ENCODE measurements around the gene HCST.
"Not testable (repeated sequence)": the region's sequence is repeated elsewhere in the genome, so short reads cannot be mapped to it uniquely, and the experiment has no call there.

Gene HCST, protein sequence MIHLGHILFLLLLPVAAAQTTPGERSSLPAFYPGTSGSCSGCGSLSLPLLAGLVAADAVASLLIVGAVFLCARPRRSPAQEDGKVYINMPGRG

GRCh38 chr19:35901854-35902661 is at the start of gene HCST:
TSS of gene HCST (plus strand) at chr19:35902529. CDS start at chr19:35902594, 65 bp downstream.
- no peak for FAIRE-seq

DNA sequence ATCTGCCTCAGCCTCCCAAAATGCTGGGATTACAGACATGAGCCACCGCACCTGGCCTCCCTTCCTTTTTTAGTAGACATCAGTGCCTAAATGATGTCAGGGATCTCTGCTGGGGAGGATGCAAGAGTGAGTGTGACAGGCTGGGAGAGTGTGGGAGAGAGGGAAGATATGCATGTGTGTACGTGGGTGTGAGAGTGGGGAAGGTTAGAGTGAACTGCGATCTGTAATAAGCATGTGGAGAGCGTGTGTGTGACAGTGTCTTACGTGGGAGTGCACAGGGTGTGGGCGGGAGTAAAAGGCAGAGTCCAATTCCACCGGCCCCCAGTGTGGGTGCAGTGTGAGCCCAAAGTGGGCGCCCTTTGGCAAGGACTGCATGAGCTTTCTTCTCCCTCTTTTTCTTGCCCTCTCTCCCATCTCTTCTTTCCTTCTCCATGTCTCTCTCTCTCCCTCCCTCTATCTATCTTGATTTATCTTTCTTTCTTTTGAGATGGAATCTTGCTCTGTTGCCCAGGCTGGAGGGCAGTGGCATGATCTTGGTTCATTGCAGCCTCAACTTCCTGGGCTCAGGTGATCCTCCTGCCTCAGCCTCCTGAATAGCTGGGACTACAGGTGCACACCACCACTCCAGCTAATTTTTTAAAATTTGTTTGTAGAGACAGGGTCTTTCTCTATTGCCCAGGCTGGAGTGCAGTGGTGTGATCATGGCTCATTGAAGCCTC is 49.1 kb upstream of the HCST start:
- FAIRE-seq: no peak

DNA sequence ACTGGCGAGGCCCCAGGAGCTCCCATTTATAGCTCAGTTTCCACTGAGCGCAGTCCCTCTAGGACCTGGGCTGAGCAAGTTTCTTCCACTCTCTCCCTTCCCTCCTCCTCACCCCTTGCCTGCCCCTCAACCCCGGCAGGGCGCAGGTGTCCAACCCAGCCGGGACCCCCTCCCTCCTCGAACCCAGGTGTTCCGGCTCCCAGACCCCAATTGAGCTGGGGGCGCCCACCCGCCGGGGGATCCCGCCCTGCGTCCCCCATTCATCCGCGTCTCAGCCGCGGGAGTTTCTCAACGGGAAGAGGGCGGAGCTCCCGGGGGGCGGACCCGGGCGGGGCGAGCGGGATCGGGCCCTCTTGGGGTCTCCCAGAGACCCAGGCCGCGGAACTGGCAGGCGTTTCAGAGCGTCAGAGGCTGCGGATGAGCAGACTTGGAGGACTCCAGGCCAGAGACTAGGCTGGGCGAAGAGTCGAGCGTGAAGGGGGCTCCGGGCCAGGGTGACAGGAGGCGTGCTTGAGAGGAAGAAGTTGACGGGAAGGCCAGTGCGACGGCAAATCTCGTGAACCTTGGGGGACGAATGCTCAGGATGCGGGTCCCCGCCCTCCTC is 45.7 kb upstream of the HCST start, which contains the start of gene KIRREL2:
Gene KIRREL2, plus strand, starts transcription at position 366 of the 604 bp plus-strand sequence. Its CDS starts 209 bp downstream, at position 575.
- FAIRE-seq: no peak

- no peak for FAIRE-seq
These were observed 44.0 kb upstream of the HCST start for GRCh38 chr19:35858311-35858710.

GRCh38 chr19:35859414-35859813 is 42.9 kb upstream of the HCST start:
- FAIRE-seq: no peak

DNA sequence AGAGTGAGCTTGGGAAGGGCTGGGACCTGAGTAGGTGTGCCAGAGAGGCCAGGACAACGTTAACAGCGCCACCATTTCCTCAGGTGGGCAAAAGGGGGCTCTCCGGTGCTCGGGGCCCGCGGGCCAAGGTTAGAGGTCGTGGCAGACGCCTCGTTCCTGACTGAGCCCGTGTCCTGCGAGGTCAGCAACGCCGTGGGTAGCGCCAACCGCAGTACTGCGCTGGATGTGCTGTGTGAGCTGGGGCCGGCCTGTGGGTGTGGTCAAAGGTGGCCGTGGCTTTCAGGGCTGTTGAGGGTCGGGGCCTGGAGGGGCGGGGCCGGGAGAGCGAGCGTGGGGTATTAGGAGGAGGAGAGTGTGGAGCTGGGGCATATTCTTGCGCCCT is 41.9 kb upstream of the HCST start:
- no peak for FAIRE-seq

DNA sequence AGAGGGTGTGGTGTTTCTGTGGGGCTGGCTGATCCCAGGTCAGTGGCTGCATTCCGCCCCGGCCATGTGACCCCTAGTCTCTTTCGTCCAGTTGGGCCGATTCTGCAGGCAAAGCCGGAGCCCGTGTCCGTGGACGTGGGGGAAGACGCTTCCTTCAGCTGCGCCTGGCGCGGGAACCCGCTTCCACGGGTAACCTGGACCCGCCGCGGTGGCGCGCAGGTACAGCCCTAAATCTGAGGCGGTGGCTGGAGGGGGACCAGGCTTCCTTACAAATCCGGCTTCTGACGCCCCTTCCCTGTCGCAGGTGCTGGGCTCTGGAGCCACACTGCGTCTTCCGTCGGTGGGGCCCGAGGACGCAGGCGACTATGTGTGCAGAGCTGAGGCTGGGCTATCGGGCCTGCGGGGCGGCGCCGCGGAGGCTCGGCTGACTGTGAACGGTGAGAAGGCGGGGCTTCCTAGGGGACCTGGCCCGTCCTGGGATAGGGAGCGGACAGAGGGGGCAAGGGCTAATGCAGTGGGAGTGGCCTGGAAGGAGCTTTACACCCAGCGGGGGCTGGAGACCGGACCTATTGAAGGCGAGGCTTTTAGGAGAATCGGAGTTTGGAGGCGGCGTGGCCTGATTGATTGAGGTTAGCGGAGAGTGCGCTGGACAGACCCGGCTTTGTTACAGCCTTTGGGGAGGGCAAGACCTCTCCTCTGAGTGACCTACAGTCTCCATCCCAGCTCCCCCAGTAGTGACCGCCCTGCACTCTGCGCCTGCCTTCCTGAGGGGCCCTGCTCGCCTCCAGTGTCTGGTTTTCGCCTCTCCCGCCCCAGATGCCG is 41.3 kb upstream of the HCST start:
- FAIRE-seq: no peak

DNA sequence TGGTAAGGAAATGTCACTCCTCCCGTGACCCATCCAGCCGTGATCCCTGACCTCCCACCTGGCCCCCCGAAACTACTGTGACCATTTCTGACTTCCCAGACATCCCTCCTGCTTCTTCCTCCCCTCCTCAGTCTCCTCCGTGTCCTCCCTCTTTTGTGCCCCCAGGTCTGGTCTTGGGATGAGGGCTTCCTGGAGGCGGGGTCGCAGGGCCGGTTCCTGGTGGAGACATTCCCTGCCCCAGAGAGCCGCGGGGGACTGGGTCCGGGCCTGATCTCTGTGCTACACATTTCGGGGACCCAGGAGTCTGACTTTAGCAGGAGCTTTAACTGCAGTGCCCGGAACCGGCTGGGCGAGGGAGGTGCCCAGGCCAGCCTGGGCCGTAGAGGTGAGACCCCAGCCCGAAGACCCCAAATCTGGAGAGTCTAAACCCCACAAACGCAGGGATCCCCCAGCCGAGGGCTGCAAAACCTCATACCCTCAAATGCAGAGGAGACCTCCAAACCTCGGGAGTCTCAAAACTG is 40.6 kb upstream of the HCST start:
- no peak for FAIRE-seq

DNA sequence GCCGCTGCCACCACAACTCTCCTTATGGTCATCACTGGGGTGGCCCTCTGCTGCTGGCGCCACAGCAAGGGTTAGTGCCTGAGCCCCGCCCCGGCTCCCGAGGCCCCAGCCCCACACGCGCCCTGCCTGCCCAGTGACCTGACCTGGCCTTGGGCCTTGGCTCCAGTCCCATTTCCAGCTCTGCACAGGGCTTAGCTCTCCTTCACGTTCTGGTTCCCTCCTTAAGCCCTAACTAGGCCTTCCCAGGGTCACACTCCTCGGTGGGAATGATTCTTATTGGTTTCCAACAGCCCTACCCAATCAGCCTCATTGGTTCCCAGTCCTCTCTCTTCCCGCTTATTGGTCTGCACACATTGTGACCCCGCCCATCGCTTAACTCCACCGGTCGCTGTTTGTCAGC is 39.8 kb upstream of the HCST start:
- no peak for FAIRE-seq

- FAIRE-seq: no peak
These were observed 39.3 kb upstream of the HCST start for GRCh38 chr19:35863018-35863417.

GRCh38 chr19:35868172-35868822 is 34.0 kb upstream of the HCST start, which contains the start of gene APLP1:
TSS of gene APLP1 (plus strand) at chr19:35868574. CDS start at chr19:35868637, 63 bp downstream.
- no peak for FAIRE-seq

- no peak for FAIRE-seq
These were observed 33.5 kb upstream of the HCST start for GRCh38 chr19:35868823-35869326.

GRCh38 chr19:35869327-35870123 is 32.8 kb upstream of the HCST start:
- FAIRE-seq: no peak

DNA sequence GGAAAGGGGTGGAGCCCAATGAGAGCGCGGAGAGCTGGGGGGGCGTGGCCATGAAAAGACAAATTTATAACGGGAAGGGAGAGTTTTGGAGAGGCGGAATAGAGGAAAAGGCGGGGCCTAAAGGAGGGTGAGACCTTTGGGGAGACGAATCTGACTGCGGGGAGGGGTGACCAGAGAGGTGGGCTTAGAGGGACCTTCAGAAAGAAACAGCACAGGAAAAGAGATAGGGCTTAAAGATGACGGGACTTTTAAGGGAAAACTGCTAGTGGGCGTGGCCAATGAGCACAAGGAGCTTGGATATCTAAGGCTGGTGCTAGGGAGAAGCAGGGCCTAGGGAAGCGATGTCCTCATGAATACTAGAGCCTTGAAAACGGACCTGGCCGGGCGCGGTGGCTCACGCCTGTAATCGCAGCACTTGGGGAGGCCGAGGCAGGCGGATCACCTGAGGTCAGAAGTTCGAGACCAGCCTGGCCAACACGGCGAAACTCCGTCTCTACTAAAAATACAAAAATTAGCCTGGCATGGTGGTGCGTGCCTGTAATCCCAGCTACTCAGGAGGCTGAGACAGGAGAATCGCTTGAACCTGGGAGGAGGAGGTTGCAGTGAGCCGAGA is 32.1 kb upstream of the HCST start:
- FAIRE-seq: not testable (repeated sequence)

DNA sequence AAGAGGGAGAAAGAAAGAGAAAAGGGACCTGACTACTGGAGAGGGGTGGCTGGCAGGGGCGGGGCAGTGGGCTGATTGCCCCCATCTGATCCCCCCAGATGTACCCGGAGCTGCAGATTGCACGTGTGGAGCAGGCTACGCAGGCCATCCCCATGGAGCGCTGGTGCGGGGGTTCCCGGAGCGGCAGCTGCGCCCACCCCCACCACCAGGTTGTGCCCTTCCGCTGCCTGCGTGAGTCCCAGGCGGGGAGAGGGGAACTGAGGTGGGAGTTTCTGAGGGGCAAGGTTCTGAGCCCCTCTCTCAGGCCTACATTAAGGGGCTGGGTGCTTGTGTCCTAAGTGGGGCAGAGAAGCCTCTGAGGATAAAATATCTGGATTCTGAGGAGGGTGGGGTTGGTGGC is 31.5 kb upstream of the HCST start:
- FAIRE-seq: no peak

- no peak for FAIRE-seq
These were observed 30.7 kb upstream of the HCST start for GRCh38 chr19:35871611-35872010.

GRCh38 chr19:35872180-35872579 is 30.1 kb upstream of the HCST start:
- FAIRE-seq: no peak

GRCh38 chr19:35874392-35874930 is 27.9 kb upstream of the HCST start:
- no peak for FAIRE-seq

DNA sequence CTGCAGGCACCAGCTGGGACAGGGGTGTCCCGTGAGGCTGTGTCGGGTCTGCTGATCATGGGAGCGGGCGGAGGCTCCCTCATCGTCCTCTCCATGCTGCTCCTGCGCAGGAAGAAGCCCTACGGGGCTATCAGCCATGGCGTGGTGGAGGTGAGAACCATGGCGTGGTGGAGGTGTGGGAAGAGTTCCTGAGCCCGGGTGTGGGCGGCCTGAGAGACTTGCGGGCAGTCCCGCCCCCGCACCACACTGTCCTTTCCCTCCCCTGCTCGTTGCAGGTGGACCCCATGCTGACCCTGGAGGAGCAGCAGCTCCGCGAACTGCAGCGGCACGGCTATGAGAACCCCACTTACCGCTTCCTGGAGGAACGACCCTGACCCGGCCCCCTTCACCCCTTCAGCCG is 23.3 kb upstream of the HCST start:
- no peak for FAIRE-seq

- FAIRE-seq: no peak
These were observed 22.5 kb upstream of the HCST start for GRCh38 chr19:35879770-35880317.

Measured in islet of Langerhans (tissue), 1 donor.